ENCODE data around the gene PARK7.

PARK7 gene

DNA sequence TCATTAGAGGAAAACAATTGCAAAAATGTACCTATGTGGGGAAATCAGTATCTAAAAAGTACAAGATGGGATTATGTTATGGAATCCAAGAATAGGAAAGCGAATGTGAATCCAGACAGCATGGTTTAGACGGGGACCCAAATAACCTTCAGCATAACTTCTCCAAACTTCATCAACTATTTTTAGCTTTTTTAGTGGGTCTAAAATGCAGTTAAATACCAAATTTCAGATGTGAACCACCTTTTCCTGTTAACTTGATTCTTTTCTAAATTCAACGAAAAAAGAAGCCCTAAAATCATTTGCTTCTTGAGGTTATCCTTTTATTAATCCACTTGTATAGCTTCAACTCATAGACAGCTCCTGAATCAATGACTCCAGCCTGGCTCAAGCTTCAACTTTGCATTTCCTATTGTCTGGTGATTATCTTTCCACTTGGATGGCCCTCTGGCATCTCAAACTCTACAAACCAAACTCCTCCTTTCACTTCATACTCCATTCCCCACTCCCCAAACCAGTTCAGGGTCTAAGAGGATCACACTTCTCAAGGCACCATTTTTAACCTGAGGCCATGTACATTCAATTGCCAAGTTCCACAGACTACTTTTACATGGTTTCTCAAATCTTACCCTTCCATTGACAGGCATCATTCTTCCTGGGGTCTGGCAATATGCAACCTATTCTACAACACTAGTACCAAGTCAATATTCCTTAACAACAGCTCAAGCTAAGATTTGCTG is 57.1 kb downstream of the PARK7 start:
- TF ChIP-seq, protein P1, sequence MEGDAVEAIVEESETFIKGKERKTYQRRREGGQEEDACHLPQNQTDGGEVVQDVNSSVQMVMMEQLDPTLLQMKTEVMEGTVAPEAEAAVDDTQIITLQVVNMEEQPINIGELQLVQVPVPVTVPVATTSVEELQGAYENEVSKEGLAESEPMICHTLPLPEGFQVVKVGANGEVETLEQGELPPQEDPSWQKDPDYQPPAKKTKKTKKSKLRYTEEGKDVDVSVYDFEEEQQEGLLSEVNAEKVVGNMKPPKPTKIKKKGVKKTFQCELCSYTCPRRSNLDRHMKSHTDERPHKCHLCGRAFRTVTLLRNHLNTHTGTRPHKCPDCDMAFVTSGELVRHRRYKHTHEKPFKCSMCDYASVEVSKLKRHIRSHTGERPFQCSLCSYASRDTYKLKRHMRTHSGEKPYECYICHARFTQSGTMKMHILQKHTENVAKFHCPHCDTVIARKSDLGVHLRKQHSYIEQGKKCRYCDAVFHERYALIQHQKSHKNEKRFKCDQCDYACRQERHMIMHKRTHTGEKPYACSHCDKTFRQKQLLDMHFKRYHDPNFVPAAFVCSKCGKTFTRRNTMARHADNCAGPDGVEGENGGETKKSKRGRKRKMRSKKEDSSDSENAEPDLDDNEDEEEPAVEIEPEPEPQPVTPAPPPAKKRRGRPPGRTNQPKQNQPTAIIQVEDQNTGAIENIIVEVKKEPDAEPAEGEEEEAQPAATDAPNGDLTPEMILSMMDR (IDR thresholded peaks at IDR 0.05; ENCODE audit: borderline replicate concordance, insufficient read depth, low read depth, low read length): no peak
- no peak overlapping the region for H3K4me3 ChIP-seq (ENCODE audit: low read depth, low read length)

DNA sequence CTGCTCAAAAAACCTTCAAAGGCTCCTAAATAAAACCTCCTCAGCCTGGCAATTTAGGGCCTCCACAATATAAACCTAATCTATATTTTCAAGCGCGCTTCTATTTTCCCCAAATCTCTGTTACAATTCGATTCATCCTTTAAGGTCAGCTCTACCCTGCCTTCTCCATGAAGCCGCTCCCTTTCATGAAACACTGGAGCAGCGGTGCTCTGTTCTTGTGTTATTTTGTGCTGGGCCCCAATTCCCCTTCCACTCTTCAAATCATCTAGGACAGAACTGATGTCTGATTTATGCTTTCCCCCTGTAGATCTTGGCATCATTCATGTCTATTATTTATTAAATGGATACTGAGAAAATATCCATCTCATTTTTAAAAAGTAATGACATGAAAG is 57.7 kb downstream of the PARK7 start:
- TF ChIP-seq, protein P1 (IDR thresholded peaks at IDR 0.05; ENCODE audit: borderline replicate concordance, insufficient read depth, low read depth, low read length): no peak
- H3K4me3 ChIP-seq (ENCODE audit: low read depth, low read length): no peak overlapping the region

- H3K4me3 ChIP-seq (ENCODE audit: low read depth, low read length): no peak overlapping the region
- TF ChIP-seq, protein P1 (IDR thresholded peaks at IDR 0.05; ENCODE audit: borderline replicate concordance, insufficient read depth, low read depth, low read length): no peak
Measured at GRCh38 chr1:8020032-8020431, 58.5 kb downstream of the PARK7 start.

DNA sequence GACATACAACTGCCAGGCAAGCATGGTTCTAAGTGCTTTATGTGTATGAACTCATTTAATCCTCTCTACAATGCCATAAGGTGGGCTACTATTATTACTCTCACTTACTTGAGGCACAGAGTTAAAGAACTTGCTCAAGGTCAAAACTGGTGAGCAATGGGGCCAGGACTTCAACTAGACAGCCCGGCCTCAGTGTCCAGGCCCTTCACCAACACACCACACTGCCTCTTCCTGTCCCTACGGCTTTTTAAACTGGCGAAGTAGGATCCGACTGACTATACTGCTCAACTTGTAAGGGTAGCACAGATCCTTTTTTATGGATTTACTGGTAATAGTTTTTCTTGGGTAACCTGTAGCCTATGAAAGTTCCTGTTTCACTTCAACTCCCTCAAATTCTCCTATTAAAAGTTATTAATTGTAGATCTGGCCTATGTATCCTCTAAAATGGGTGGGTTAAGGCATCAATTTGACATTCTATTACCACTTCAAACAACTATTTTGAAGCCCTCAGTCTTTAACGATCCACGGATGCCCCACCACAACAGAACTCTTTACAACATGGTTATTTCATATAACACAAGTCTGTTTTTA is 60.3 kb downstream of the PARK7 start:
- H3K4me3 ChIP-seq (ENCODE audit: low read depth, low read length): no peak overlapping the region

DNA sequence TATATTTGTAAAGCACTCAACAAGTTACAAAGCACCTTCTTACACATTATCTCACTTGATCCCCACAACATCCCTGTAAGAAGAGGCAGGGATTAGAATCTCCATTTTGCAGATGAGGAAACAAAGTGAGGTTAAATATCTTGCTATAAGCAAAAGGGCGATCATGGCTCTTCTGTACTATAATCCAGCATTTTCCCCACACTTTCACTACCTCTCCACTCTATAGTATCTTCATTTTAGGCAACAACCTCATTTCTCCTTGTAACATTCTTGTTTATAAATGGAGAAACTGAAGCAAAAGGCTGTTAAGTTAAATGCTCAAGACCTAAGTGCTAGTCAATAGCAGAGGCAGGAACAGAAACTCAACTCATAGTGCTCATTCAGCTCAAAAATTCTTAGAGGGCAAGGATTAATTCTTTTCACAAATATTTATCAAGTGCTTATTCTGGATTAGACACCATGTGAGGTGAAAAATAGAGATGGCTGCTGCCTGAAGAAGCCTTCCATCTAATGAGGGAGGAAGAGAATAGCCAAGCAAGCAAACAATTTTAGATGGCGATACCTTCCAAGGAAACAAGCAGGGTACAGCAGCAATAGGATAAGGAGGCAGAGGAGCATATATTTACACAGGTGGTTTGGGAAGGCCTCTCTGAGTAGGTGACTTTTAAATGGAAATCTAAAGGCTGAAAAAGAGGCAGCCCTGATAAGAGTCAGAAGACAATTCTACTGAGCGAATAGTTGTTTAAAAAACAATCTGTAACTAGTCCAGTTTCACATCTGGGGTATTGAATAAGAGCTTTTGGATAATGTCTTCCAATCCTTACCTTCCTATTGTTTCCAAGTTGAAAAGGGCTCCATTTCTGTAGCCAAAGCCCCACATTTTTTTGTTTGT is 61.1 kb downstream of the PARK7 start:
- H3K4me3 ChIP-seq (ENCODE audit: low read depth, low read length): no peak overlapping the region
- TF ChIP-seq, protein P1 (IDR thresholded peaks at IDR 0.05; ENCODE audit: borderline replicate concordance, insufficient read depth, low read depth, low read length): no peak

More for the DNA sequence above, 60.3 kb downstream of the PARK7 start:
- TF ChIP-seq, protein P1 (IDR thresholded peaks at IDR 0.05; ENCODE audit: borderline replicate concordance, insufficient read depth, low read depth, low read length): no peak

DNA sequence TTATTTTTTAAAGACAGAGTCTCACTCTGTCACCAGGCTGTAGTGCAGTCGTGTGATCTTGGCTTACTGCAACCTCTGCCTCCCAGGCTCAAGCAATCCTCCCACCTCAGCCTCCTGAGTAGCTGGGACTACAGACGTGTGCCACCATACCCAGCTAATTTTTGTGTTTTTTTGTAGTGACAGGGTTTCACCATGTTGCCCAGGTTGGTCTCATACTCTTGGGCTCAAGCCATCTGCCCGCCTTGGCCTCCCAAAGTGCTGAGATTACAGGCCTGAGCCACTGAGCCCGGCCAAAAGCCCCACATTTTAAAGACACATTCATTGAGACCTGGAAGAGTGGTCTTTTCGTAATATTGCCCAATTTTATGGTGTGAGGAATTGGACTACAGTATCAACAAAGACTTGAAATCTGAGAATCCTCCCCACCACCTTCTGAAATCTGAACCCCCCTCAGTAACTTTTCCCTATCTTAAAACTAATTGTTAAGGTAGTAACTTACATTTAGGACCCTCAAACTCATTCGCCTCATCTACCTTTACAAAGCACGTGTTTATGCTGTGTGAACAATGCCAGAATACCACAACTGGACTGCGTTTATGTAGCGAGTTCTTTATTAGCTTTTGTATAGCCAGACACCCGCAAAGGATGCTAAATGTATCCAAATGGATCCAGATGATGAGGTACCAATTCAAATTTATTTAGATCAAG is 61.9 kb downstream of the PARK7 start:
- H3K4me3 ChIP-seq (ENCODE audit: low read depth, low read length): no peak overlapping the region
- TF ChIP-seq, protein P1 (IDR thresholded peaks at IDR 0.05; ENCODE audit: borderline replicate concordance, insufficient read depth, low read depth, low read length): no peak
